Karpas-422 (cell line): Measurements from ENCODE around the gene AIFM2. TPM values are rescaled to one million over a fixed set of nuclear protein-coding genes. Genes with fewer than 3 reads are reported as not detected.

Source experiments
- DNase-seq: peaks from one replicate; pipeline ENCODE4 v3.0.0-alpha.2; 2015
- H2AFZ ChIP-seq: fragments of 200-600 bp; sonication (generic); 2 replicates; pipeline ENCODE4 v1.6.1; 2014; ENCODE audit warnings: antibody characterized with exemption, low read length, mixed read lengths
- H3K27ac ChIP-seq: fragments of 200-600 bp; sonication (generic); 2 replicates; pipeline ENCODE4 v1.5.1; 2014; ENCODE audit warnings: mild to moderate bottlenecking, low read length, moderate library complexity
- H3K27me3 ChIP-seq: fragments of 200-600 bp; sonication (generic); 2 replicates; pipeline ENCODE4 v1.6.1; 2014; ENCODE audit warnings: low read length, mixed read lengths
- H3K36me3 ChIP-seq: fragments of 200-600 bp; sonication (generic); 2 replicates; pipeline ENCODE4 v1.6.1; 2014; ENCODE audit warnings: low read length, mixed read lengths; ENCODE audit not compliant: insufficient read depth
- H3K4me1 ChIP-seq: fragments of 200-600 bp; sonication (generic); 2 replicates; pipeline ENCODE4 v1.6.1; 2014; ENCODE audit warnings: mild to moderate bottlenecking, low read length, mixed read lengths
- H3K4me2 ChIP-seq: fragments of 200-600 bp; sonication (generic); 2 replicates; pipeline ENCODE4 v1.6.1; 2014; ENCODE audit warnings: low read length, low read depth, mild to moderate bottlenecking; ENCODE audit not compliant: poor library complexity, severe bottlenecking
- H3K4me3 ChIP-seq: fragments of 200-600 bp; sonication (generic); 2 replicates; pipeline ENCODE4 v1.5.1; 2014; ENCODE audit warnings: mild to moderate bottlenecking, antibody characterized with exemption, low read length, mixed read lengths
- H3K79me2 ChIP-seq: fragments of 200-600 bp; sonication (generic); 2 replicates; pipeline ENCODE4 v1.6.1; 2014; ENCODE audit warnings: mild to moderate bottlenecking, low read length, mixed read lengths
- H3K9ac ChIP-seq: fragments of 200-600 bp; sonication (generic); 2 replicates; pipeline ENCODE4 v1.6.0; 2014; ENCODE audit warnings: low read length
- H3K9me2 ChIP-seq: fragments of 200-600 bp; sonication (generic), shearing (Covaris generic); replicated peaks from 2 replicates; pipeline ENCODE4 v1.6.0; 2014; ENCODE audit warnings: mild to moderate bottlenecking, low read length, moderate library complexity; ENCODE audit not compliant: insufficient read depth
- H3K9me3 ChIP-seq: fragments of 300-700, 200-600 bp; sonication (generic); 2 replicates; pipeline ENCODE4 v1.6.1; 2014; ENCODE audit warnings: low read length, mixed read lengths
- H4K20me1 ChIP-seq: fragments of 200-600 bp; sonication (generic); 2 replicates; pipeline ENCODE4 v1.6.1; 2014; ENCODE audit warnings: mild to moderate bottlenecking, antibody characterized with exemption, low read length, low read depth; ENCODE audit not compliant: insufficient read depth
- total RNA-seq: library from RNA; depleted of rRNA; stranded (reverse); fragments of >200 nt; shearing (Covaris generic); gene quantifications from 2 replicates; pipeline ENCODE4 v1.2.3, GENCODE V29; 2014; ENCODE audit warnings: low replicate concordance; rRNA removed

AIFM2 gene
- total RNA-seq, 1 experiment from 2014 or later = 5.7 TPM

- Histone ChIP-seq H3K4me2 (no peak overlapping the region), H3K27me3 (no peaks in the 10 kb centered on the region), H3K79me2 (no peaks in the 10 kb centered on the region)
Observed at GRCh38 chr10:70064486-70064885, 68.1 kb downstream of the AIFM2 start.

DNA sequence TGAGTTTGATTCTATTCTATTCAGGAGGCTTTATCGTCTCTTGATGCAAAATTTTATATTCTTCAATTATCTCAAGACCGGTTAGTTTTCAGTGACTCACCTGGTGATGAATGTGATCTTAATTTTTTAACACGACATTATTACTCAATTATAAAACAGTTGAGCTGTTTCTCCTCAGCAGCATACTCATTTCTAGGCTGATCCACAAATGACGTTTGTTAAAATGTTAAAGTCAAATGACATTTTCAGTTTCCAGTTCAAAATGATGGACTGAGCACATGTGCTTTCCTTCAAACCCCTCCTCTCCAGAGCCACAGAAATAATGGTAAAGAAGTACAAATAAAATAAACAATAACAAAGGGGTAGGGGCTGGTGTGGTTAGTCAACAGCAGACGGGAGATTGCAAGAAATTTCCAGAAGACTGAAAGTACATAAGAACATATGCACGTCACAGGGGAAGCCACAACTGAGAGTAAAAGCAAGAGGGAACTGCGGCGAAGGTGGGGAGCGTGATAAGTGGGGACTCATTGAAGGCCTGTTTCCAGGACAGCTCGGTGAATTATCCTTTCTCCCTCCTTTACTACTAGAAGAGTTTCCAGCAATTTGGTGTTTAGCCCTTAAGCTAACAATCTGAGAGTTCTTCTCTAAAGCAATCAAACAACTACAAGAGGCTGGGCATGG lies 69.1 kb downstream of the AIFM2 start:
- Histone ChIP-seq H3K36me3 (no peaks in the 10 kb centered on the region), H3K4me2 (no peak overlapping the region), H3K79me2 (no peaks in the 10 kb centered on the region), H3K4me1 (no peaks in the 10 kb centered on the region; the same call in 1 of the 2 replicates), H3K27ac (no peak overlapping the region), H2AFZ (no peak overlapping the region), H4K20me1 (no peaks in the 10 kb centered on the region), H3K4me3 (no peak overlapping the region), H3K9me3 (no peaks in the 10 kb centered on the region), H3K27me3 (no peaks in the 10 kb centered on the region), H3K9ac (no peak overlapping the region), H3K9me2 (no peaks in the 10 kb centered on the region)
- no peak for DNase-seq

More at GRCh38 chr10:70064486-70064885, 68.1 kb downstream of the AIFM2 start:
- H3K27ac ChIP-seq = no peak overlapping the region
- H3K9me3 ChIP-seq = no peaks in the 10 kb centered on the region
- H3K4me1 ChIP-seq = peaks cover 4% of the 10 kb centered on the region
- H3K4me3 ChIP-seq = no peak overlapping the region
- no peaks in the 10 kb centered on the region for H4K20me1 ChIP-seq
- H3K36me3 ChIP-seq = no peaks in the 10 kb centered on the region
- H3K9me2 ChIP-seq = no peaks in the 10 kb centered on the region
- DNase-seq = no peak
- H3K9ac ChIP-seq = no peak overlapping the region
- H2AFZ ChIP-seq = no peak overlapping the region

Other genes starting within 250 kb of the AIFM2 start
- not detected in 2 replicates for gene MACROH2A2, start 80.0 kb downstream of the AIFM2 start, total RNA-seq
- 23.6 and 38.2 TPM in 2 replicates for gene TYSND1, start 13.9 kb upstream of the AIFM2 start, total RNA-seq
- 49.6 and 78.9 TPM in 2 replicates for gene SAR1A, start 37.7 kb upstream of the AIFM2 start, total RNA-seq
- 375 and 560 TPM in 2 replicates for gene PPA1, start 100.6 kb upstream of the AIFM2 start, total RNA-seq
- not detected in 2 replicates for gene NPFFR1, start 151.2 kb upstream of the AIFM2 start, total RNA-seq
- gene LRRC20, start 249.8 kb upstream of the AIFM2 start, total RNA-seq = 13.6 and 37.0 TPM in 2 replicates